K562 (cell line): Measurements from ENCODE around the gene ZNF625. TPM values are rescaled to one million over a fixed set of nuclear protein-coding genes. Genes with fewer than 3 reads are reported as not detected.

Experiments
- KLF13 ChIP-seq: fragments of 450-650 bp; IDR thresholded peaks from 2 replicates; pipeline ENCODE4 v1.6.1; 2016; ENCODE audit warnings: missing genetic modification characterization, low read depth, mild to moderate bottlenecking, missing compliant biosample characterization, moderate library complexity, borderline replicate concordance
- MCM7 ChIP-seq, 2 experiments: fragments of 450-650 bp; IDR thresholded peaks; 2 replicates each; pipeline ENCODE4 v1.6.1; 2016 to 2018
- TEAD2 ChIP-seq: fragments of 450-650 bp; IDR thresholded peaks from 2 replicates; pipeline ENCODE4 v1.6.1; 2016; ENCODE audit warnings: missing genetic modification characterization, control low read depth, missing compliant biosample characterization
- polyA plus RNA-seq, 8 experiments: library from polyadenylated mRNA; depleted of rRNA in 4 of 8; stranded (reverse) in 5 of 8; unstranded in 3 of 8; fragments of >200 nt; fragmentation: Nextera tagmentation in 2 of 8; fragmentation: Illumina TruSeq in 1 of 8; extraction: Ambion mirVana in 2 of 8; extraction: Trizol in 1 of 8; gene quantifications; 2 replicates each; pipeline versions ENCODE4 v1.2.1 to v1.2.3, GENCODE V29; 2011 to 2014; ENCODE audit warnings: inconsistent platforms in 1 of 8, missing spikeins in 1 of 8
- total RNA-seq, 7 experiments: library from RNA; depleted of rRNA in 6 of 7; stranded (reverse); fragments of >200 nt in 6 of 7; fragmentation: Illumina TruSeq in 2 of 7; extraction: Trizol in 2 of 7; gene quantifications; 2 replicates each; pipeline versions ENCODE4 v1.2.1 to v1.2.3, GENCODE V29; 2011 to 2021; ENCODE audit warnings: low replicate concordance in 1 of 7
- TF ChIP-seq, protein P1 (sequence below), 2 experiments: fragments of 450-650 bp; IDR thresholded peaks; 2 replicates each; pipeline ENCODE4 v1.6.1; 2016; ENCODE audit warnings: mild to moderate bottlenecking in 2 of 2, borderline replicate concordance in 1 of 2, low read depth in 1 of 2, moderate library complexity in 1 of 2

ZNF625 gene
- total and polyA plus RNA-seq, 9 of the 15 experiments (the other 6 are each of a cell fraction or from before 2014, with no cell fraction given), result 0.07 to 0.09 TPM; not detected in 7

DNA sequence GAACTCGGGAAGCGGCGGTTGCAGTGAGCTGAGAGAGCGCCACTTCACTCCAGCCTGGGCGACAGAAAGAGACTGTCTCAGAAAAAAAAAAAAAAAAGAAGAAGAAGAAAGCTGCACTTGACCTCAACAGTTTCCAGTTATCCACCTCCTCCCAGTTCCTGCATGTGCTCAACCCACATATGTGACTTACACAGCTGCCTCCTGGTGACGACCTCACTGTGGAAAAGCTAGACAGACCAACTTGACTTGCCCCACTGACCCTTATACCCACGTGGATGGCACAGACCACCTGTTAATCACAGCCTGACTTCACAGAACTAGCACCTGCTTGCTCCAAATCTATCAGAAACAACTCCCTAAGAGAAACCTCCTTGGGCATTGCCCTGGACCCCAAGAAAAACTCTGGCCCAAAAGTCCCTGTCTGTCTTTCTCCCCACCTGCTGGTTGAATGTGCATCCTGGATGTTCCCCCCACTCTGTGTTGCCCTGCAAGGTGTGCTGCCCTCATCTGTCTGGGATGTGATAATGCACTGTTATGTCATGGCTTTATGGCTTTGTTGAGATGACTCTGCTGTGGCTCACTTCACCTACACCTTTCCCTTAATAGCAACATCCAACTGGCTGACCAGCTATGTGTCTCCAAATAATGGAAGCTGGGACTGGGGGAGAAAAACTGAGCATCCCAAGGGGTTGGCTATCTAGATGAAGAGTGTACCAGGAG, 19.2 kb downstream of the ZNF625 start (continued):
- TF ChIP-seq, protein P1, sequence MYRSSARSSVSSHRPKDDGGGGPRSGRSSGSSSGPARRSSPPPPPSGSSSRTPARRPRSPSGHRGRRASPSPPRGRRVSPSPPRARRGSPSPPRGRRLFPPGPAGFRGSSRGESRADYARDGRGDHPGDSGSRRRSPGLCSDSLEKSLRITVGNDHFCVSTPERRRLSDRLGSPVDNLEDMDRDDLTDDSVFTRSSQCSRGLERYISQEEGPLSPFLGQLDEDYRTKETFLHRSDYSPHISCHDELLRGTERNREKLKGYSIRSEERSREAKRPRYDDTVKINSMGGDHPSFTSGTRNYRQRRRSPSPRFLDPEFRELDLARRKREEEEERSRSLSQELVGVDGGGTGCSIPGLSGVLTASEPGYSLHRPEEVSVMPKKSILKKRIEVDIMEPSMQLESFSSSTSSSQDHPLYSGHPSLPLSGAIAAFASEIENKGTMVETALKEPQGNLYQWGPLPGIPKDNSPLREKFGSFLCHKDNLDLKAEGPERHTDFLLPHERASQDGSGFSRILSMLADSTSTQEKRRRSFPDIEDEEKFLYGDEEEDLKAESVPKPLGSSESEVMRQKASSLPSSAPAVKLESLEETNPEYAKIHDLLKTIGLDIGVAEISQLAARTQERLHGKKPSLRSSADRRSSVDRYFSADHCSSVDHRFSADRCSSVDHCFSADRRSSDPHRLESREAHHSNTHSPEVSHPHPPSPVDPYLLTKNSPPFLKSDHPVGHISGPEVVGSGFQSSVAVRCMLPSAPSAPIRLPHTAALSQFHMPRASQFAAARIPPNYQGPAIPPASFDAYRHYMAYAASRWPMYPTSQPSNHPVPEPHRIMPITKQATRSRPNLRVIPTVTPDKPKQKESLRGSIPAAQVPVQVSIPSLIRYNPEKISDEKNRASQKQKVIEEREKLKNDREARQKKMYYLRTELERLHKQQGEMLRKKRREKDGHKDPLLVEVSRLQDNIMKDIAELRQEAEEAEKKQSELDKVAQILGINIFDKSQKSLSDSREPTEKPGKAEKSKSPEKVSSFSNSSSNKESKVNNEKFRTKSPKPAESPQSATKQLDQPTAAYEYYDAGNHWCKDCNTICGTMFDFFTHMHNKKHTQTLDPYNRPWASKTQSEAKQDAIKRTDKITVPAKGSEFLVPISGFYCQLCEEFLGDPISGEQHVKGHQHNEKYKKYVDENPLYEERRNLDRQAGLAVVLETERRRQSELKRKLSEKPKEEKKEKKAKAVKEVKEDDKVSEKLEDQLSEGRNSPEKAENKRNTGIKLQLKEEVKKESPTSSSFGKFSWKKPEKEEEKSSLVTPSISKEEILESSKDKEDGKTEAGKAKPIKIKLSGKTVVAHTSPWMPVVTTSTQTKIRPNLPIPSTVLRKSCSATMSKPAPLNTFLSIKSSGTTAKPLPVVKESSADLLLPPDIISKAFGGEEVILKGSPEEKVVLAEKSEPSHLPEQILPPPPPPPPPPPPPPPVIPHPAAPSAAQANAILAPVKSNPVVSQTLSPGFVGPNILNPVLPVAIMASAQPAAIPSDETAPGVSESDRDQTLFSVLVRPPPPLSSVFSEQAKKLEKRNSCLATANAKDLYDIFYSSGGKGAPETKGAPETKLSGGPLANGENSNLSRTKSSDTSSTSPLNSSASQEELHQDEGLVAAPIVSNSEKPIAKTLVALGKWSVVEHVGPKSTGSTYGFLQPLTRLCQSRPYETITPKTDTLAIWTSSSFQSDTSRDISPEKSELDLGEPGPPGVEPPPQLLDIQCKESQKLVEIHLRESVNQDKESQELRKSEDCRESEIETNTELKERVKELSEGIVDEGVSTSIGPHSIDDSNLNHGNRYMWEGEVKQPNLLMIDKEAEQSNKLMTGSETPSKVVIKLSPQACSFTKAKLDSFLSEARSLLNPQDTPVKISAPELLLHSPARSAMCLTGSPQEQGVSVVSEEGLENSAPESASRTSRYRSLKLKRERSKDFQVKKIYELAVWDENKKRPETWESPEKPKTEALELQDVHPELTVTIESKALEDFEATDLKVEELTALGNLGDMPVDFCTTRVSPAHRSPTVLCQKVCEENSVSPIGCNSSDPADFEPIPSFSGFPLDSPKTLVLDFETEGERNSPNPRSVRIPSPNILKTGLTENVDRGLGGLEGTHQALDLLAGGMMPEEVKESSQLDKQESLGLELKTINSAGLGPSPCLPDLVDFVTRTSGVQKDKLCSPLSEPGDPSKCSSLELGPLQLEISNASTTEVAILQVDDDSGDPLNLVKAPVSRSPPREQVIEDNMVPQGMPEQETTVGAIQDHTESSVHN (IDR thresholded peaks at IDR 0.05; ENCODE audit: borderline replicate concordance in 1 of 2, low read depth in 1 of 2), result no peak
- TF ChIP-seq KLF13 (tag), result no peak
- TF ChIP-seq MCM7 (IDR thresholded peaks at IDR 0.05), result no peak
- TF ChIP-seq TEAD2, result no peak
